Measurements from ENCODE around the gene NAV1. TPM values are rescaled to one million over a fixed set of nuclear protein-coding genes. Genes with fewer than 3 reads are reported as not detected.
A peak's percentile ranks its signal among the peaks of the same experiment; 100 is the strongest.
"Not testable (repeated sequence)": the region's sequence is repeated elsewhere in the genome, so short reads cannot be mapped to it uniquely, and the experiment has no call there.

NAV1 gene
- polyA plus RNA-seq, 2 of the 4 experiments (the other 2 are of a cell fraction): 3.7 to 8.4 TPM

DNA sequence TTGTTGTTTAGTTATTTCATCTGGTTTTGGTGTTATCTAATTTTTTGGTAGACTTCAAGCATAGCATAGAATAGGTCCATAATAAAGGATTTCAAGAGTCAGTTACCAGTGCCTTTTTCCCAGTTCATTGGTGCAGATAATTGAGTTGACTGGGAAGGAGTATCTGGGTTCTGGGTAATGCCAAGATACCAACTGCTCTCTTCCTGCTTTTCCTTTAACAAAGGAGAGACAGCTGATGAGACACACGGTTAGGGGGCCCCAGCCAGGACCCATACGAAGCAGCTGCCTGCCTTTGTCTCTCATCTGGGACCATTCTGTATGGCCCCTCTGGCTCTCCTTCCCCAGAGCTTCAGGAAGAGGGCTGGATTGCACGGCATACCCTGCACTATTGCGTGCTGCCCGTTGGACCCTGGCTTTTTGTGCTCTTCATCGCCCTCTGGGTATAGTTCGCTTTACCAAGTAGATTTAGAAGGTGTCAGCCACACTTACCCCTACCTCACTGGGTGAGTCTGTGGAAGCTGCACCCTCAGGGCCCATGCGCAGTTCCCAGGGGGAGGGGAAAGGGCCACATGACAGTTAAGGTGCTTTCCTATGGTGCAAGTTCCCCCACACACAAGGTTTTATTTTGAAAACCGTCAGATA is 7.0 kb downstream of the NAV1 start:
- H3K4me2 ChIP-seq: peak overlapping the region; percentile 50

DNA sequence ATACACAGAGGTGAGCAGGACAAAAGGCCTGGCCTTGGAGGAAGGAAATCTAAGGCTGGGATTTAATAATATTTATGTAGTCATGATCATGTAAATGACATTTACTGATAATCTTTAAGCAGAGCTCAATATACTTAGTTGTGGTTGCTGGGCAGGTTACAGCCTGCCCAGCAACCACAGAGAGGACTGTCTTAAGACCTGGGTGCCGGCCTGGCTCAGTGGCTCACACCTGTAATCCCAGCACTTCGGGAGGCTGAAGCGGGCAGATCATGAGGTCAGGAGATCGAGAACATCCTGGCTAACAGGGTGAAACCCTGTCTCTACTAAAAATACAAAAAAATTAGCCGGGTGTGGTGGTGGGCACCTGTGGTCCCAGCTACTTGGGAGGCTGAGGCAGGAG is 10.6 kb downstream of the NAV1 start:
- ATAC-seq; FAIRE-seq; H3K4me3 ChIP-seq; POLR2A ChIA-PET; H3K4me2 ChIP-seq; H3K9me3 ChIP-seq; DNase-seq (ENCODE audit: low read depth in 1 of 2, low spot score in 1 of 2); H3K27ac ChIP-seq: not testable (repeated sequence)
- 90% methylated on average over 5 of the region's 5 CpGs for WGBS (ENCODE audit: missing lambda C conversion rate)
- CTCF ChIA-PET: interaction anchor here (1.3 to 6.0 kb wide), 5 partner anchors 10 to 160 kb away, joined by 3 to 25 read pairs (median 18); no protein-coding TSS in a partner anchor
- H3K4me1 ChIP-seq: peaks cover 17% of the 10 kb centered on the region

More for the DNA sequence above, 7.0 kb downstream of the NAV1 start:
- H3K9me3 ChIP-seq: no peaks in the 10 kb centered on the region
- POLR2A ChIA-PET: no interaction called here
- H3K4me1 ChIP-seq: peaks cover 6% of the 10 kb centered on the region; the same call in 1 of the 3 replicates
- peak; percentile 47 to 55 for DNase-seq (ENCODE audit: low read depth in 1 of 2, low spot score in 1 of 2)
- TF ChIP-seq, protein P1, sequence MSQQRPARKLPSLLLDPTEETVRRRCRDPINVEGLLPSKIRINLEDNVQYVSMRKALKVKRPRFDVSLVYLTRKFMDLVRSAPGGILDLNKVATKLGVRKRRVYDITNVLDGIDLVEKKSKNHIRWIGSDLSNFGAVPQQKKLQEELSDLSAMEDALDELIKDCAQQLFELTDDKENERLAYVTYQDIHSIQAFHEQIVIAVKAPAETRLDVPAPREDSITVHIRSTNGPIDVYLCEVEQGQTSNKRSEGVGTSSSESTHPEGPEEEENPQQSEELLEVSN (IDR thresholded peaks at IDR 0.05; ENCODE audit: borderline replicate concordance, low read depth): no peak
- TF ChIP-seq CEBPB (IDR thresholded peaks at IDR 0.05): no peak
- TF ChIP-seq CHD4 (IDR thresholded peaks at IDR 0.05; ENCODE audit: borderline replicate concordance): no peak
- TF ChIP-seq, protein P2, sequence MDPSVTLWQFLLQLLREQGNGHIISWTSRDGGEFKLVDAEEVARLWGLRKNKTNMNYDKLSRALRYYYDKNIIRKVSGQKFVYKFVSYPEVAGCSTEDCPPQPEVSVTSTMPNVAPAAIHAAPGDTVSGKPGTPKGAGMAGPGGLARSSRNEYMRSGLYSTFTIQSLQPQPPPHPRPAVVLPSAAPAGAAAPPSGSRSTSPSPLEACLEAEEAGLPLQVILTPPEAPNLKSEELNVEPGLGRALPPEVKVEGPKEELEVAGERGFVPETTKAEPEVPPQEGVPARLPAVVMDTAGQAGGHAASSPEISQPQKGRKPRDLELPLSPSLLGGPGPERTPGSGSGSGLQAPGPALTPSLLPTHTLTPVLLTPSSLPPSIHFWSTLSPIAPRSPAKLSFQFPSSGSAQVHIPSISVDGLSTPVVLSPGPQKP (IDR thresholded peaks at IDR 0.05; ENCODE audit: low read depth, low read length): no peak
- no peak for TF ChIP-seq TP53 (CRISPR knock-in tag; IDR thresholded peaks at IDR 0.05)
- no peak for TF ChIP-seq HOXB13 (CRISPR knock-in tag; IDR thresholded peaks at IDR 0.05; ENCODE audit: low read depth)
- TF ChIP-seq SREBF2 (IDR thresholded peaks at IDR 0.05): no peak
- TF ChIP-seq, protein P3, sequence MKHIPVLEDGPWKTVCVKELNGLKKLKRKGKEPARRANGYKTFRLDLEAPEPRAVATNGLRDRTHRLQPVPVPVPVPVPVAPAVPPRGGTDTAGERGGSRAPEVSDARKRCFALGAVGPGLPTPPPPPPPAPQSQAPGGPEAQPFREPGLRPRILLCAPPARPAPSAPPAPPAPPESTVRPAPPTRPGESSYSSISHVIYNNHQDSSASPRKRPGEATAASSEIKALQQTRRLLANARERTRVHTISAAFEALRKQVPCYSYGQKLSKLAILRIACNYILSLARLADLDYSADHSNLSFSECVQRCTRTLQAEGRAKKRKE (CRISPR knock-in tag; IDR thresholded peaks at IDR 0.05; ENCODE audit: low read depth): no peak
- TF ChIP-seq FOSB (CRISPR knock-in tag; IDR thresholded peaks at IDR 0.05): no peak
- TF ChIP-seq KDM5A (IDR thresholded peaks at IDR 0.05): no peak
- TF ChIP-seq, protein P4, sequence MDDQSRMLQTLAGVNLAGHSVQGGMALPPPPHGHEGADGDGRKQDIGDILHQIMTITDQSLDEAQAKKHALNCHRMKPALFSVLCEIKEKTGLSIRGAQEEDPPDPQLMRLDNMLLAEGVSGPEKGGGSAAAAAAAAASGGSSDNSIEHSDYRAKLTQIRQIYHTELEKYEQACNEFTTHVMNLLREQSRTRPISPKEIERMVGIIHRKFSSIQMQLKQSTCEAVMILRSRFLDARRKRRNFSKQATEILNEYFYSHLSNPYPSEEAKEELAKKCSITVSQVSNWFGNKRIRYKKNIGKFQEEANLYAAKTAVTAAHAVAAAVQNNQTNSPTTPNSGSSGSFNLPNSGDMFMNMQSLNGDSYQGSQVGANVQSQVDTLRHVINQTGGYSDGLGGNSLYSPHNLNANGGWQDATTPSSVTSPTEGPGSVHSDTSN (IDR thresholded peaks at IDR 0.05): no peak
- no peak for TF ChIP-seq HEYL (CRISPR knock-in tag; IDR thresholded peaks at IDR 0.05)
- TF ChIP-seq CBX2 (IDR thresholded peaks at IDR 0.05; ENCODE audit: borderline replicate concordance, low read depth): no peak
- no peak for TF ChIP-seq NPAS2 (CRISPR knock-in tag; IDR thresholded peaks at IDR 0.05; ENCODE audit: borderline replicate concordance)
- no peak for TF ChIP-seq ZC3H11A (IDR thresholded peaks at IDR 0.05)
- TF ChIP-seq NR3C1 (IDR thresholded peaks at IDR 0.05): no peak
- no peak for TF ChIP-seq RARB (CRISPR knock-in tag; IDR thresholded peaks at IDR 0.05)
- no peak for TF ChIP-seq PHF8 (IDR thresholded peaks at IDR 0.05; ENCODE audit: borderline replicate concordance, low read depth)
- TF ChIP-seq SMC3 (IDR thresholded peaks at IDR 0.05): no peak
- CTCF ChIA-PET: interaction anchor here (0.8 to 5.2 kb wide), 15 partner anchors 9 to 350 kb away, joined by 3 to 48 read pairs (median 7); no protein-coding TSS in a partner anchor
- FAIRE-seq: no peak
- H3K4me3 ChIP-seq: no peak overlapping the region
- 27% methylated on average over 9 of the region's 9 CpGs for WGBS (ENCODE audit: missing lambda C conversion rate)
- ATAC-seq: peak; percentile 96 to 98
- peak overlapping the region in 1 of 2 experiments; percentile 70; a peak in 3 of 6 replicates for H3K27ac ChIP-seq

DNA sequence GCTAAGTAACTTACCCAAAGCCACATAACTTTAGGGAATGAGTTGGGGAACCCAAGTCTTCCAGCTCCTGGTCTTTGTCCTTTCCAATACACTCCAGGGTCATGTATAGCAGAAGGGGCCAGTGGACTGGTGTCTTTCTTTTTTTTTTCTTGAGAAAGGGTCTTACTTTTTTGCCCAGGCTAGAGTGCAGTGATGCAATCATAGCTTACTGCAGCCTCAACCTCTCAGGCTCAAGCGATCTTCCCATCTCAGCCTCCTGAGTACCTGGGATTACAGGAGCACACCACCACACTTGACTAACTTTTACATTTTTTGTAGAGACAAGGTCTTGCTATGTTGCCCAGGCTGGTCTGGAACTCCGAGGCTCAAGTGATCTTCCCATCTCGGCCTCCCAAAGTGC is 12.2 kb downstream of the NAV1 start:
- WGBS (ENCODE audit: missing lambda C conversion rate): 94% methylated on average over 3 of the region's 3 CpGs
- Histone ChIP-seq H3K4me2 (no peak overlapping the region), H3K4me3 (no peak overlapping the region), H3K4me1 (peaks cover 14% of the 10 kb centered on the region), H3K27ac (peak overlapping the region in 1 of 2 experiments; percentile 86; a peak in 2 of 6 replicates), H3K9me3 (no peaks in the 10 kb centered on the region)
- CTCF ChIA-PET: interaction anchor here (0.8 to 6.0 kb wide), 11 partner anchors 9 to 242 kb away, joined by 3 to 25 read pairs (median 3); no protein-coding TSS in a partner anchor
- ATAC-seq: no peak
- POLR2A ChIA-PET: no interaction called here
- DNase-seq (ENCODE audit: low read depth in 1 of 2, low spot score in 1 of 2): no peak
- FAIRE-seq: no peak
- TF ChIP-seq MAFK (IDR thresholded peaks at IDR 0.05; ENCODE audit: partially characterized antibody) (no peak), GATA3 (IDR thresholded peaks at IDR 0.05; ENCODE audit: borderline replicate concordance) (no peak), FOSB (CRISPR knock-in tag; IDR thresholded peaks at IDR 0.05) (no peak), CEBPB (IDR thresholded peaks at IDR 0.05) (no peak), RFX5 (IDR thresholded peaks at IDR 0.05) (no peak), CBX8 (IDR thresholded peaks at IDR 0.05) (no peak)
- TF ChIP-seq, protein P5, sequence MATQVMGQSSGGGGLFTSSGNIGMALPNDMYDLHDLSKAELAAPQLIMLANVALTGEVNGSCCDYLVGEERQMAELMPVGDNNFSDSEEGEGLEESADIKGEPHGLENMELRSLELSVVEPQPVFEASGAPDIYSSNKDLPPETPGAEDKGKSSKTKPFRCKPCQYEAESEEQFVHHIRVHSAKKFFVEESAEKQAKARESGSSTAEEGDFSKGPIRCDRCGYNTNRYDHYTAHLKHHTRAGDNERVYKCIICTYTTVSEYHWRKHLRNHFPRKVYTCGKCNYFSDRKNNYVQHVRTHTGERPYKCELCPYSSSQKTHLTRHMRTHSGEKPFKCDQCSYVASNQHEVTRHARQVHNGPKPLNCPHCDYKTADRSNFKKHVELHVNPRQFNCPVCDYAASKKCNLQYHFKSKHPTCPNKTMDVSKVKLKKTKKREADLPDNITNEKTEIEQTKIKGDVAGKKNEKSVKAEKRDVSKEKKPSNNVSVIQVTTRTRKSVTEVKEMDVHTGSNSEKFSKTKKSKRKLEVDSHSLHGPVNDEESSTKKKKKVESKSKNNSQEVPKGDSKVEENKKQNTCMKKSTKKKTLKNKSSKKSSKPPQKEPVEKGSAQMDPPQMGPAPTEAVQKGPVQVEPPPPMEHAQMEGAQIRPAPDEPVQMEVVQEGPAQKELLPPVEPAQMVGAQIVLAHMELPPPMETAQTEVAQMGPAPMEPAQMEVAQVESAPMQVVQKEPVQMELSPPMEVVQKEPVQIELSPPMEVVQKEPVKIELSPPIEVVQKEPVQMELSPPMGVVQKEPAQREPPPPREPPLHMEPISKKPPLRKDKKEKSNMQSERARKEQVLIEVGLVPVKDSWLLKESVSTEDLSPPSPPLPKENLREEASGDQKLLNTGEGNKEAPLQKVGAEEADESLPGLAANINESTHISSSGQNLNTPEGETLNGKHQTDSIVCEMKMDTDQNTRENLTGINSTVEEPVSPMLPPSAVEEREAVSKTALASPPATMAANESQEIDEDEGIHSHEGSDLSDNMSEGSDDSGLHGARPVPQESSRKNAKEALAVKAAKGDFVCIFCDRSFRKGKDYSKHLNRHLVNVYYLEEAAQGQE (IDR thresholded peaks at IDR 0.05): no peak
- TF ChIP-seq, protein P6, sequence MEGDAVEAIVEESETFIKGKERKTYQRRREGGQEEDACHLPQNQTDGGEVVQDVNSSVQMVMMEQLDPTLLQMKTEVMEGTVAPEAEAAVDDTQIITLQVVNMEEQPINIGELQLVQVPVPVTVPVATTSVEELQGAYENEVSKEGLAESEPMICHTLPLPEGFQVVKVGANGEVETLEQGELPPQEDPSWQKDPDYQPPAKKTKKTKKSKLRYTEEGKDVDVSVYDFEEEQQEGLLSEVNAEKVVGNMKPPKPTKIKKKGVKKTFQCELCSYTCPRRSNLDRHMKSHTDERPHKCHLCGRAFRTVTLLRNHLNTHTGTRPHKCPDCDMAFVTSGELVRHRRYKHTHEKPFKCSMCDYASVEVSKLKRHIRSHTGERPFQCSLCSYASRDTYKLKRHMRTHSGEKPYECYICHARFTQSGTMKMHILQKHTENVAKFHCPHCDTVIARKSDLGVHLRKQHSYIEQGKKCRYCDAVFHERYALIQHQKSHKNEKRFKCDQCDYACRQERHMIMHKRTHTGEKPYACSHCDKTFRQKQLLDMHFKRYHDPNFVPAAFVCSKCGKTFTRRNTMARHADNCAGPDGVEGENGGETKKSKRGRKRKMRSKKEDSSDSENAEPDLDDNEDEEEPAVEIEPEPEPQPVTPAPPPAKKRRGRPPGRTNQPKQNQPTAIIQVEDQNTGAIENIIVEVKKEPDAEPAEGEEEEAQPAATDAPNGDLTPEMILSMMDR (IDR thresholded peaks at IDR 0.05): no peak
